Esophagus muscularis mucosa (tissue), 4 donors: ENCODE results near the gene FNBP1. TPM values are rescaled to one million over a fixed set of nuclear protein-coding genes. Genes with fewer than 3 reads are reported as not detected.

ENCODE experiments used
- DNase-seq: peaks from one replicate; pipeline ENCODE4 v3.0.0-alpha.2; 2017; ENCODE audit errors: extremely low spot score
- H3K27ac ChIP-seq, 4 donors: fragments of 200-600 bp; sonication (generic); replicated peaks in 1 of 4; 1 replicate in 3 of 4; 2 replicates in 1 of 4; pipeline ENCODE4 v1.5.1; 2016 to 2019; ENCODE audit warnings: mild to moderate bottlenecking in 1 of 4
- H3K27me3 ChIP-seq, 4 donors: fragments of 200-600 bp; sonication (generic); one replicate each; pipeline versions ENCODE4 v1.5.1 to v1.6.0; 2016 to 2019
- H3K36me3 ChIP-seq, 4 donors: fragments of 200-600 bp; sonication (generic); one replicate each; pipeline ENCODE4 v1.5.1; 2016 to 2019
- H3K4me1 ChIP-seq, 4 donors: fragments of 200-600 bp; sonication (generic); one replicate each; pipeline ENCODE4 v1.5.1; 2016 to 2019
- H3K4me3 ChIP-seq, 4 donors: fragments of 200-600 bp; sonication (generic); 1 replicate in 2 of 4; 2 replicates in 2 of 4; pipeline ENCODE4 v1.5.1; 2016 to 2019; ENCODE audit warnings: mild to moderate bottlenecking in 4 of 4, moderate library complexity in 1 of 4
- H3K9me3 ChIP-seq, 4 donors: fragments of 200-600 bp; sonication (generic); 1 replicate in 3 of 4; 2 replicates in 1 of 4; pipeline ENCODE4 v1.5.1; 2016 to 2019
- EP300 ChIP-seq: sonication (generic); formaldehyde crosslinking; IDR thresholded peaks from one replicate; pipeline ENCODE4 v1.6.1; 2017; ENCODE audit warnings: antibody characterized with exemption
- POLR2A ChIP-seq: fragments of 450-650 bp; IDR thresholded peaks from one replicate; pipeline ENCODE4 v1.6.1; 2017; ENCODE audit warnings: antibody characterized with exemption, moderate library complexity, mild to moderate bottlenecking, low read depth
- POLR2AphosphoS5 ChIP-seq, 2 donors: sonication (generic); formaldehyde crosslinking; IDR thresholded peaks; one replicate each; pipeline ENCODE4 v1.6.1; 2017; ENCODE audit warnings: antibody characterized with exemption in 2 of 2
- WGBS: methylation state at CpG from one replicate; pipeline ENCODE4 v1.1.5; 2018; 5-methylcytosine and 5-hydroxymethylcytosine counted together
- intact Hi-C: fragments of 100-400 bp; cut with DNase I; formaldehyde crosslinking; loops from one replicate; pipeline ENCODE4 v1.15.1; 2023
- total RNA-seq, 4 donors: library from RNA; depleted of rRNA; stranded (reverse); fragments of >200 nt; gene quantifications; one replicate each; pipeline versions ENCODE4 v1.1.0 to v1.2.1, GENCODE V29; 2016
- TF ChIP-seq, protein P1 (sequence below), 3 experiments: fragments of 200-600 bp in 2 of 3; fragments of 450-650 bp in 1 of 3; sonication (generic) in 2 of 3; IDR thresholded peaks; one replicate each; pipeline ENCODE4 v1.5.1; 2017 to 2019; ENCODE audit warnings: antibody characterized with exemption in 3 of 3, mild to moderate bottlenecking in 2 of 3, moderate library complexity in 1 of 3

The FNBP1 gene
- total RNA-seq, 4 donors from 2014 or later, result 177 to 317 (median 254) TPM

DNA sequence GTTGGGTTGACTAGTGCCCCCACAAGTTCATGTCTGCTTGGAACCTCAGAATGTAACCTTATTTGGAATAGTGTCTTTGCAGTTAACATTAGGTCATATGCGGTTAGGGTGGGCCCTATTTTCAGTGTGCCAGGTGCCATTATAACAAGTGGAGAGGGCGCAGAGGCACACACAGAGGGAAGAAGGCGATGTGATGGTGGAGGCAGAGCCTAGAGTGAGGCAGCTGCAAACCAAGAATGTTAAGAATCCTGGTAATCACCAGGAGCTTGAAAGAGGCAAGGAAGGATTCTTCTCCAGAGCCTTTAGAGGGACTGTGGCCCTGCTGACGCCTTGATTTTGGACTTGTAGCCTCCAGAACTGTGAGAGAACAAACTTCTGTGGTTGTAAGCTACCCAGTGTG is 21.6 kb upstream of the FNBP1 start:
- Histone ChIP-seq H3K27me3 (no peaks in the 10 kb centered on the region), H3K4me3 (no peak overlapping the region), H3K27ac (no peak overlapping the region), H3K4me1 (peaks cover 0 to 38% (median 33%) of the 10 kb centered on the region in 4 donors), H3K36me3 (peaks cover 0 to 3% (median 0%) of the 10 kb centered on the region in 4 donors), H3K9me3 (no peaks in the 10 kb centered on the region)
- 92% methylated on average over 4 of the region's 4 CpGs for WGBS
- no peak for DNase-seq
- TF ChIP-seq, protein P1, sequence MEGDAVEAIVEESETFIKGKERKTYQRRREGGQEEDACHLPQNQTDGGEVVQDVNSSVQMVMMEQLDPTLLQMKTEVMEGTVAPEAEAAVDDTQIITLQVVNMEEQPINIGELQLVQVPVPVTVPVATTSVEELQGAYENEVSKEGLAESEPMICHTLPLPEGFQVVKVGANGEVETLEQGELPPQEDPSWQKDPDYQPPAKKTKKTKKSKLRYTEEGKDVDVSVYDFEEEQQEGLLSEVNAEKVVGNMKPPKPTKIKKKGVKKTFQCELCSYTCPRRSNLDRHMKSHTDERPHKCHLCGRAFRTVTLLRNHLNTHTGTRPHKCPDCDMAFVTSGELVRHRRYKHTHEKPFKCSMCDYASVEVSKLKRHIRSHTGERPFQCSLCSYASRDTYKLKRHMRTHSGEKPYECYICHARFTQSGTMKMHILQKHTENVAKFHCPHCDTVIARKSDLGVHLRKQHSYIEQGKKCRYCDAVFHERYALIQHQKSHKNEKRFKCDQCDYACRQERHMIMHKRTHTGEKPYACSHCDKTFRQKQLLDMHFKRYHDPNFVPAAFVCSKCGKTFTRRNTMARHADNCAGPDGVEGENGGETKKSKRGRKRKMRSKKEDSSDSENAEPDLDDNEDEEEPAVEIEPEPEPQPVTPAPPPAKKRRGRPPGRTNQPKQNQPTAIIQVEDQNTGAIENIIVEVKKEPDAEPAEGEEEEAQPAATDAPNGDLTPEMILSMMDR (IDR thresholded peaks at IDR 0.05), result no peak
- TF ChIP-seq POLR2AphosphoS5 (IDR thresholded peaks at IDR 0.05) (no peak), POLR2A (no peak)
- intact Hi-C loops, result no loop called here

DNA sequence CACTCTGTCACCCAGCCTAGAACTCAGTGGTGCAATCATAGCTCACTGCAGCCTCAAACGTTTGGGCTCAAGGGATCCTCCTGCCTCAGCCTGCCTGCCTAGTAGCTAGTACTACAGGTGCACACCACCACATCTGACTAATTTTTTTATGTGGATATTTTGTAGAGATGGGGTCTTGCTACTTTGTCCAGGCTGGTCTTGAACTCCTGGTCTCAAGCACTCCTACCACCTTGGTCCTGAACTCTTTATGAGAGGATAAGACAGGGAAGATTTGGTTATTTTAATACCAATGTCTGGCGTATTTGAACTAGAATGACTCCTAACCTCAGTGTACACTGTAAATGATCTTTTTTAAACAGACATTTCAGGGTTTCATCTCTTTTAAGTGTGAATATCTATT is 19.8 kb upstream of the FNBP1 start:
- H3K9me3 ChIP-seq, result no peaks in the 10 kb centered on the region
- no peaks in the 10 kb centered on the region for H3K27me3 ChIP-seq
- no peak for DNase-seq
- H3K4me1 ChIP-seq, result peaks cover 0 to 31% (median 22%) of the 10 kb centered on the region in 4 donors
- H3K4me3 ChIP-seq, result no peak overlapping the region
- intact Hi-C loops, result no loop called here
- WGBS, result 67% methylated on average over 2 of the region's 2 CpGs
- peaks cover 0 to 15% (median 5%) of the 10 kb centered on the region in 4 donors for H3K36me3 ChIP-seq
- TF ChIP-seq, protein P1 (IDR thresholded peaks at IDR 0.05), result no peak
- no peak for TF ChIP-seq EP300
- TF ChIP-seq POLR2AphosphoS5 (IDR thresholded peaks at IDR 0.05), result no peak
- TF ChIP-seq POLR2A, result no peak
- no peak overlapping the region for H3K27ac ChIP-seq

DNA sequence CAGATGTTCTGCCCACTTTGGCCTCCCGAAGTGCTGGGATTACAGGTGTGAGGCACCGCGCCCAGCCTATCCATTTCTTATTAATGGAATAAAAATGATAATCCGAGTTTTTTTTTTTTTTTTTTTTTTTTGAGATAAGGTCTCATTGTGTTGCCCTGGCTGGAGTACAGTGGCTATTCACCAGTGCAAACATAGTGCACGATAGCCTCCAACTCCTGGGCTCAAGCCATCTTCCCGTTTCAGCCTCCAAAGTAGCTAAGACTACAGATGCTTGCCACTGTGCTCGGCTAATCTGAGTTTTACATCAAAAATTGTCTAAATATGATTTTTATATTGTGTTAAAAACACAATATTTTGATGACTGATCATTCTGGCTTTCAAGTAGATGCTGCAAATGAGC is 17.3 kb upstream of the FNBP1 start:
- Histone ChIP-seq H3K9me3 (no peaks in the 10 kb centered on the region), H3K27me3 (no peaks in the 10 kb centered on the region)
- intact Hi-C loops, result no loop called here

DNA sequence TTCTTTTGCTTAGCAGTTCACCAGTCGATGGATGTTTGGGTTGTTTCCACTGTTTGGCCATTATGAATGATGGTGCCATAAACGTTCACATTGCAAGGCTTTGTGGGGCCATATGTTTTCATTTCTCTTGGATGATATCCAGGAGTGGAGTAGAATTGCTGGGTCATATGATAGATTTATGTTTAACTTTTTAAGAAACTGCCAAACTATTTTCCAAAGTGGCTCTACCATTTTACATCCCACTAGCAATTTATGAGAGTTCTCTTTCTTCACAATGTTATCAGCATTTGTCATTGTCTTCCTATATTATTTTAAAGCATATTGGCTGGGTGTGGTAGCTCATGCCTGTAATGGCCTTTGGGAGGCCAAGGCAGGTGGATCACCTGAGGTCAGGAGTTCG is 15.9 kb upstream of the FNBP1 start:
- intact Hi-C loops, result no loop called here
- no peak for DNase-seq
- TF ChIP-seq EP300 (no peak), POLR2AphosphoS5 (IDR thresholded peaks at IDR 0.05) (no peak), POLR2A (no peak)
- TF ChIP-seq, protein P1 (IDR thresholded peaks at IDR 0.05), result no peak
- H3K27me3 ChIP-seq, result no peaks in the 10 kb centered on the region
- H3K9me3 ChIP-seq, result no peaks in the 10 kb centered on the region
- H3K4me3 ChIP-seq, result no peak overlapping the region
- peaks cover 0 to 15% (median 5%) of the 10 kb centered on the region in 4 donors for H3K36me3 ChIP-seq
- no peak overlapping the region for H3K27ac ChIP-seq
- peaks cover 8 to 50% (median 33%) of the 10 kb centered on the region in 4 donors for H3K4me1 ChIP-seq
- WGBS, result 37% methylated on average over 3 of the region's 3 CpGs

More for the DNA sequence above, 17.3 kb upstream of the FNBP1 start:
- TF ChIP-seq, protein P1 (IDR thresholded peaks at IDR 0.05), result no peak
- TF ChIP-seq POLR2AphosphoS5 (IDR thresholded peaks at IDR 0.05) (no peak), POLR2A (no peak), EP300 (no peak)
- DNase-seq, result no peak
- Histone ChIP-seq H3K27ac (no peak overlapping the region), H3K4me3 (no peak overlapping the region), H3K36me3 (peaks cover 0 to 15% (median 5%) of the 10 kb centered on the region in 4 donors), H3K4me1 (peaks cover 0 to 38% (median 22%) of the 10 kb centered on the region in 4 donors)
- 86% methylated on average over 7 of the region's 7 CpGs for WGBS

DNA sequence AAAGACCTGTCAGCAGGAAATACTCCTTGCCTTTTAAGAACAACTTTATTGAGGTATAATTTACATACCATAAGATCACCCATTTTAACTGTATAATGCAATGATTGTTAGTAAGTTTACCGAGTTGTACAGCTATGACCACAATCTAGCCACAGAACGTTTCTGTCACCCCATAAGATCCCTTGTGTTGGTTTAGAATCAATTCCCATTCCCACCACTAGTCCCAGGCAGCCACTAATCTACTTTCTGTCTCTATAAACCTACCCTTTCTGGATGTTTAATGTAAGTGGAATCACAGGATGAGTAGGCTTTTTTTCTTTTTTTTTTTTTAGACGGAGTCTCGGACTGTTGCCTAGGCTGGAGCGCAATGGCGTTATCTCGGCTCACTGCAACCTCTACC is 15.2 kb upstream of the FNBP1 start:
- no peak for DNase-seq
- Histone ChIP-seq H3K36me3 (peaks cover 0 to 15% (median 5%) of the 10 kb centered on the region in 4 donors), H3K27me3 (no peaks in the 10 kb centered on the region), H3K4me3 (no peak overlapping the region), H3K9me3 (no peaks in the 10 kb centered on the region), H3K27ac (no peak overlapping the region), H3K4me1 (peaks cover 8 to 51% (median 34%) of the 10 kb centered on the region in 4 donors)
- WGBS, result 83% methylated on average over 7 of the region's 7 CpGs
- TF ChIP-seq, protein P1 (IDR thresholded peaks at IDR 0.05), result peak in 1 of 3 experiments; percentile 20
- TF ChIP-seq EP300 (no peak), POLR2AphosphoS5 (IDR thresholded peaks at IDR 0.05) (no peak)
- intact Hi-C loops, result no loop called here
